HL-60 (cell line): Measurements from ENCODE around the gene CSTF1.

Experiments used
- DNase-seq, 2 experiments: peaks; one replicate each; pipeline ENCODE4 v3.0.0-alpha.2; 2010 to 2020; ENCODE audit warnings: low read depth in 1 of 2, low spot score in 1 of 2
- H3K27ac ChIP-seq: fragments of 250-450 bp; sonication (Bioruptor Pico); replicated peaks from 2 replicates; pipeline ENCODE4 v1.5.1; 2020; ENCODE audit warnings: mild to moderate bottlenecking, moderate library complexity
- H3K27me3 ChIP-seq: fragments of 250-450 bp; sonication (Bioruptor Pico); 2 replicates; pipeline ENCODE4 v1.5.1; 2021; ENCODE audit warnings: mild to moderate bottlenecking, moderate library complexity; ENCODE audit not compliant: insufficient read depth, poor library complexity, severe bottlenecking
- H3K4me3 ChIP-seq: replicated peaks from 2 replicates; pipeline ENCODE4 v1.5.1; 2011; ENCODE audit warnings: mild to moderate bottlenecking, control low read depth, low read length; ENCODE audit not compliant: insufficient read depth
- GABPA ChIP-seq: IDR thresholded peaks from 2 replicates; pipeline ENCODE4 v1.6.1; 2012; ENCODE audit warnings: low read depth
- POLR2AphosphoS5 ChIP-seq: IDR thresholded peaks from 2 replicates; pipeline ENCODE4 v1.6.1; 2012; ENCODE audit warnings: low read depth
- SPI1 ChIP-seq: IDR thresholded peaks from 2 replicates; pipeline ENCODE4 v1.6.1; 2012; ENCODE audit warnings: low read depth, mild to moderate bottlenecking, borderline replicate concordance
- TF ChIP-seq, protein P1 (sequence below): IDR thresholded peaks from one replicate; pipeline ENCODE4 v1.5.1; 2011; ENCODE audit warnings: low read length, control low read depth, inconsistent platforms; ENCODE audit not compliant: insufficient read depth
- TF ChIP-seq, protein P2 (sequence below): IDR thresholded peaks from 2 replicates; pipeline ENCODE4 v1.6.1; 2012; ENCODE audit warnings: low read depth; ENCODE audit not compliant: insufficient replicate concordance

The CSTF1 gene

DNA sequence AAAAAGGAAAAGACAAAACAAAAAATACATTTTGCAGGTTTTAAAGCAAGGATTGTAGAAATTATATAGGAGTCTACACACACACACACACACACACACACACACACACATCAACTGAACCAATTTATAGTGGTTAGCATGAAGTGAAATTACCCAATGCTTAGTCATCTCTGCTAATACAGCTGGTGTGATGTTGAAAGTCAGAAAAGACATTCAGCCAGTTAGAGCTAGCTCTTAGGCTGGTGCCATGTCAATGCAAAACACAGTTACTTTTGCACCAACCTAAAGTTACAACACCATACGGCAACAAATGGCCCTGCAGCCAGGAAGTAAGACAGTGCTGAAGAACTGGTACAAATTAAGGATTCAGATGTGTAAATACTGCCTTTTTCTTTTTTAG lies 18.5 kb upstream of the CSTF1 start:
- TF ChIP-seq SPI1 (peak; percentile 26; the same call in 1 of the 2 replicates), POLR2AphosphoS5 (peak; percentile 82), GABPA (peak; percentile 48; the same call in 1 of the 2 replicates)
- TF ChIP-seq, protein P1, sequence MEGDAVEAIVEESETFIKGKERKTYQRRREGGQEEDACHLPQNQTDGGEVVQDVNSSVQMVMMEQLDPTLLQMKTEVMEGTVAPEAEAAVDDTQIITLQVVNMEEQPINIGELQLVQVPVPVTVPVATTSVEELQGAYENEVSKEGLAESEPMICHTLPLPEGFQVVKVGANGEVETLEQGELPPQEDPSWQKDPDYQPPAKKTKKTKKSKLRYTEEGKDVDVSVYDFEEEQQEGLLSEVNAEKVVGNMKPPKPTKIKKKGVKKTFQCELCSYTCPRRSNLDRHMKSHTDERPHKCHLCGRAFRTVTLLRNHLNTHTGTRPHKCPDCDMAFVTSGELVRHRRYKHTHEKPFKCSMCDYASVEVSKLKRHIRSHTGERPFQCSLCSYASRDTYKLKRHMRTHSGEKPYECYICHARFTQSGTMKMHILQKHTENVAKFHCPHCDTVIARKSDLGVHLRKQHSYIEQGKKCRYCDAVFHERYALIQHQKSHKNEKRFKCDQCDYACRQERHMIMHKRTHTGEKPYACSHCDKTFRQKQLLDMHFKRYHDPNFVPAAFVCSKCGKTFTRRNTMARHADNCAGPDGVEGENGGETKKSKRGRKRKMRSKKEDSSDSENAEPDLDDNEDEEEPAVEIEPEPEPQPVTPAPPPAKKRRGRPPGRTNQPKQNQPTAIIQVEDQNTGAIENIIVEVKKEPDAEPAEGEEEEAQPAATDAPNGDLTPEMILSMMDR, result no peak
- TF ChIP-seq, protein P2, sequence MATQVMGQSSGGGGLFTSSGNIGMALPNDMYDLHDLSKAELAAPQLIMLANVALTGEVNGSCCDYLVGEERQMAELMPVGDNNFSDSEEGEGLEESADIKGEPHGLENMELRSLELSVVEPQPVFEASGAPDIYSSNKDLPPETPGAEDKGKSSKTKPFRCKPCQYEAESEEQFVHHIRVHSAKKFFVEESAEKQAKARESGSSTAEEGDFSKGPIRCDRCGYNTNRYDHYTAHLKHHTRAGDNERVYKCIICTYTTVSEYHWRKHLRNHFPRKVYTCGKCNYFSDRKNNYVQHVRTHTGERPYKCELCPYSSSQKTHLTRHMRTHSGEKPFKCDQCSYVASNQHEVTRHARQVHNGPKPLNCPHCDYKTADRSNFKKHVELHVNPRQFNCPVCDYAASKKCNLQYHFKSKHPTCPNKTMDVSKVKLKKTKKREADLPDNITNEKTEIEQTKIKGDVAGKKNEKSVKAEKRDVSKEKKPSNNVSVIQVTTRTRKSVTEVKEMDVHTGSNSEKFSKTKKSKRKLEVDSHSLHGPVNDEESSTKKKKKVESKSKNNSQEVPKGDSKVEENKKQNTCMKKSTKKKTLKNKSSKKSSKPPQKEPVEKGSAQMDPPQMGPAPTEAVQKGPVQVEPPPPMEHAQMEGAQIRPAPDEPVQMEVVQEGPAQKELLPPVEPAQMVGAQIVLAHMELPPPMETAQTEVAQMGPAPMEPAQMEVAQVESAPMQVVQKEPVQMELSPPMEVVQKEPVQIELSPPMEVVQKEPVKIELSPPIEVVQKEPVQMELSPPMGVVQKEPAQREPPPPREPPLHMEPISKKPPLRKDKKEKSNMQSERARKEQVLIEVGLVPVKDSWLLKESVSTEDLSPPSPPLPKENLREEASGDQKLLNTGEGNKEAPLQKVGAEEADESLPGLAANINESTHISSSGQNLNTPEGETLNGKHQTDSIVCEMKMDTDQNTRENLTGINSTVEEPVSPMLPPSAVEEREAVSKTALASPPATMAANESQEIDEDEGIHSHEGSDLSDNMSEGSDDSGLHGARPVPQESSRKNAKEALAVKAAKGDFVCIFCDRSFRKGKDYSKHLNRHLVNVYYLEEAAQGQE, result no peak
- H3K27ac ChIP-seq, result peak overlapping the region; percentile 61
- H3K4me3 ChIP-seq, result no peak overlapping the region
- DNase-seq, result peak; percentile 93 to 100
- no peaks in the 10 kb centered on the region for H3K27me3 ChIP-seq

DNA sequence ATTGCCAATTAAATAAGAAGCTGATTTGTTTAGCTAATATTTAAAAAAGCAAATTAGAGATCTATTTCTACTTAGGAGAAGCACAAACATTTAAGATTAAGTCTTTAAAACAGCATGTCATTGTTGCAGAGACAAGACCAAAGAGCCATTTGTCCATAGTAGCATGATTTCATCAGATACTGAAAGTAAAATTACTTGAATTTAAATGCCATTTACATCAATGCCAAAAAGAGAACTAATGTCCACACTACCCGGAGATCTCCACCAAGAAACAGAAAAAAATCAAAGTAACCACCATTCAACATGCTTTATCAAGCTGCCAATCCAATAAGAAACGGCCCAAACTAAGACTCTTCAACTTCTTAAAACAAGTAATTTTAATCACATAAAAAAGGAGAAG lies 16.1 kb upstream of the CSTF1 start:
- DNase-seq, result no peak
- Histone ChIP-seq H3K27me3 (no peaks in the 10 kb centered on the region), H3K27ac (peak overlapping the region; percentile 22), H3K4me3 (no peak overlapping the region)
- no peak for TF ChIP-seq SPI1
- TF ChIP-seq, protein P1, result no peak
- no peak for TF ChIP-seq GABPA
- TF ChIP-seq, protein P2, result no peak
- TF ChIP-seq POLR2AphosphoS5, result no peak

DNA sequence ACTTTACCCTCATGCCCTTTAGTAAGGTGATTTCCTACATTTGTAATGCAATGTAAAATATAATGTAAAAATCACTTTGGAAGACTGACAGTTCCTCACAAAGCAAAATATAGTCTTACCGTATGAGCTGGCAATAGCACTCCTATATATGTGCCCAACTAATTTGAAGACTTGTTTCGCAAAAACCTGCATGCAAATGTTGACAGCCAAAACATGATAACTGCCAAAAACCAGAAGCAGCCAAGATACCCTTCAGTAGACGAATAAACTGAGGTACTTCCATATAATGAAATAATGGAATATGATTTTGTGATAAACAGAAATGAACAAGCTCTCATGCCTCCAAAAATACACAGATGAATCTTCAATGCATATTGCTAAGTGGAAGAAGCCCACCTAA lies 14.1 kb upstream of the CSTF1 start:
- no peak overlapping the region for H3K27ac ChIP-seq
- H3K27me3 ChIP-seq, result no peaks in the 10 kb centered on the region
- no peak overlapping the region for H3K4me3 ChIP-seq
- DNase-seq, result no peak
- TF ChIP-seq GABPA (no peak), POLR2AphosphoS5 (no peak), SPI1 (no peak)
- TF ChIP-seq, protein P1, result no peak
- TF ChIP-seq, protein P2, result no peak
